Lower leg skin (tissue), 3 donors: ENCODE results near the gene SRRM5.

Source experiments
- POLR2A ChIP-seq, 2 donors: fragments of 450-650 bp; IDR thresholded peaks; one replicate each; pipeline ENCODE4 v1.6.1; 2016 to 2017; ENCODE audit warnings: antibody characterized with exemption in 2 of 2, mild to moderate bottlenecking in 1 of 2, moderate library complexity in 1 of 2
- TF ChIP-seq, protein P1 (sequence below), 3 donors: fragments of 450-650 bp; IDR thresholded peaks; one replicate each; pipeline ENCODE4 v1.5.1; 2016; ENCODE audit warnings: antibody characterized with exemption in 3 of 3, mild to moderate bottlenecking in 3 of 3, moderate library complexity in 2 of 3

DNA sequence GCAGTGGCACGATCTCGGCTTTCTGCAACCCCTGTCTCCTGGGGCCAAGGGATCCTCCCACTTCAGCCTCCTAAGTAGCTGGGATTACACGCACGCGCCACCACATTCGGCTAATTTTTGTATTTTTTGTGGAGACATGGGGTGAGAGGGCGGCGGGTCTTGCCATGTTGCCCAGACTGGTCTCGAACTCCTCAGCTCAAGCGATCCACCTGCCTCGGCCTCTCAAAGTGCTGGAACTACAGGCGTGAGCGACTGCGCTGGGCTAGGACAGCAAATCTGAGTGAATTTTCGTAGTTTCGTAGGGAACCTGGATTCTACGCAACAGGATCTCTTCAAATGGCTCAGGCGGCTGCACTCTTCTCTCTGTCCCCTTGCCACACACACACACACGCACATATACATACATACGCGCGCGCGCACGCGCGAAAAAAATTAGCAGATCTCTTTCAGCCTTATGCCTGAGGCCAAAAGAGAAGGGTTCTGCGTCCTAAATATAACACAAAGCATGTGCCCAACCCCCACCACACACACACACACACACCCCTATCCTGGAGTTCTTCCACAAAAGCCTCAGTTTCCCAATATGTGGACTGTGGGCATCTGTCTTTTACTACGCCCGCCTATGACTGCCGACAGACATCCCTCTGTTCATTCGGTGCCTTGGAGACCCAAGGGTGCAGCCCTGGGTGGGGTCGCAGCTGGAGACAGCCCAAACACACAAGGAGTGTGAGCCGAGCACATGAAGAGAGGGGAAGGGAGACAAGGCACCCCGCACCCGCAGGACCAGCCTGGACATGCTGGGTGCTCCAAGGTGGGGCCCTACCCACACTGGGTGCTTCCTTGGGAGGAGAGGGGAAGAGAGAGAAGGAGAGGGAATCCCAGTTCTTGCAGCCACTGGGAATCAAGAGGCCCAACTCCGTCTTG, 35.7 kb upstream of the SRRM5 start:
- TF ChIP-seq, protein P1, sequence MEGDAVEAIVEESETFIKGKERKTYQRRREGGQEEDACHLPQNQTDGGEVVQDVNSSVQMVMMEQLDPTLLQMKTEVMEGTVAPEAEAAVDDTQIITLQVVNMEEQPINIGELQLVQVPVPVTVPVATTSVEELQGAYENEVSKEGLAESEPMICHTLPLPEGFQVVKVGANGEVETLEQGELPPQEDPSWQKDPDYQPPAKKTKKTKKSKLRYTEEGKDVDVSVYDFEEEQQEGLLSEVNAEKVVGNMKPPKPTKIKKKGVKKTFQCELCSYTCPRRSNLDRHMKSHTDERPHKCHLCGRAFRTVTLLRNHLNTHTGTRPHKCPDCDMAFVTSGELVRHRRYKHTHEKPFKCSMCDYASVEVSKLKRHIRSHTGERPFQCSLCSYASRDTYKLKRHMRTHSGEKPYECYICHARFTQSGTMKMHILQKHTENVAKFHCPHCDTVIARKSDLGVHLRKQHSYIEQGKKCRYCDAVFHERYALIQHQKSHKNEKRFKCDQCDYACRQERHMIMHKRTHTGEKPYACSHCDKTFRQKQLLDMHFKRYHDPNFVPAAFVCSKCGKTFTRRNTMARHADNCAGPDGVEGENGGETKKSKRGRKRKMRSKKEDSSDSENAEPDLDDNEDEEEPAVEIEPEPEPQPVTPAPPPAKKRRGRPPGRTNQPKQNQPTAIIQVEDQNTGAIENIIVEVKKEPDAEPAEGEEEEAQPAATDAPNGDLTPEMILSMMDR (IDR thresholded peaks at IDR 0.05) = no peak
- no peak for TF ChIP-seq POLR2A (IDR thresholded peaks at IDR 0.05)
